Fibroblast of peridontal ligament (primary cell): ENCODE results near the gene ATP6V0A1.
A peak's percentile ranks its signal among the peaks of the same experiment; 100 is the strongest.
"Not testable (repeated sequence)": the region's sequence is repeated elsewhere in the genome, so short reads cannot be mapped to it uniquely, and the experiment has no call there.

Experiments used
- DNase-seq: peaks from one replicate; pipeline ENCODE4 v3.0.0-alpha.2; 2010; ENCODE audit errors: extremely low read depth

ATP6V0A1 gene

GRCh38 chr17:42458497-42459255, at the start of gene ATP6V0A1:
Gene ATP6V0A1 (plus strand): TSS chr17:42458878. CDS start chr17:42460895, 2,017 bp downstream.
- peak; percentile 76 for DNase-seq

GRCh38 chr17:42409523-42410318, 49.0 kb upstream of the ATP6V0A1 start:
- DNase-seq, result peak; percentile 94

GRCh38 chr17:42410319-42410685, 48.4 kb upstream of the ATP6V0A1 start:
- DNase-seq, result no peak

- DNase-seq, result no peak
These were observed 47.3 kb upstream of the ATP6V0A1 start for GRCh38 chr17:42411361-42411760.

GRCh38 chr17:42411905-42412679, 46.6 kb upstream of the ATP6V0A1 start:
- DNase-seq, result no peak

GRCh38 chr17:42413464-42414040, 45.1 kb upstream of the ATP6V0A1 start:
- peak; percentile 50 for DNase-seq

- no peak for DNase-seq
These were observed 43.8 kb upstream of the ATP6V0A1 start for GRCh38 chr17:42414704-42415409.

- DNase-seq, result not testable (repeated sequence)
These were observed 40.7 kb upstream of the ATP6V0A1 start for GRCh38 chr17:42417981-42418380.

GRCh38 chr17:42421136-42421506, 37.6 kb upstream of the ATP6V0A1 start:
- DNase-seq, result no peak

- peak; percentile 42 for DNase-seq
These were observed 37.0 kb upstream of the ATP6V0A1 start for GRCh38 chr17:42421507-42422338.

GRCh38 chr17:42422412-42422957, 36.2 kb upstream of the ATP6V0A1 start:
- no peak for DNase-seq

- peak; percentile 98 for DNase-seq
These were observed 35.5 kb upstream of the ATP6V0A1 start, which contains the start of gene CAVIN1 for GRCh38 chr17:42422958-42423712. Gene CAVIN1 (minus strand): TSS chr17:42423256. CDS start chr17:42423097, 159 bp downstream.

- DNase-seq, result no peak
These were observed 34.9 kb upstream of the ATP6V0A1 start for GRCh38 chr17:42423766-42424165.

GRCh38 chr17:42424991-42425610, 33.6 kb upstream of the ATP6V0A1 start:
- DNase-seq, result peak; percentile 89

GRCh38 chr17:42428141-42428944, 30.3 kb upstream of the ATP6V0A1 start:
- peak; percentile 98 for DNase-seq

- DNase-seq, result no peak
These were observed 28.8 kb upstream of the ATP6V0A1 start for GRCh38 chr17:42429726-42430447.

- peak; percentile 56 for DNase-seq
These were observed 26.9 kb upstream of the ATP6V0A1 start for GRCh38 chr17:42431758-42432161.
